Activated T-helper 2 cell treated with anti-CD3 and anti-CD28 coated beads, Interferon-gamma antibody, Interleukin-2, Interleukin-4, amounts not matched to agents 10 μg/mL and 5 μg/mL and 100 μg/mL, durations not matched to agents 14 hours and 24 hours and 36 hours (primary cell): ENCODE results near the gene HACE1. TPM values are rescaled to one million over a fixed set of nuclear protein-coding genes. Genes with fewer than 3 reads are reported as not detected.
A peak's percentile ranks its signal among the peaks of the same experiment; 100 is the strongest.
"Not testable (repeated sequence)": the region's sequence is repeated elsewhere in the genome, so short reads cannot be mapped to it uniquely, and the experiment has no call there.

Experiments used
- DNase-seq: peaks from one replicate; pipeline ENCODE4 v3.0.0; 2021; ENCODE audit warnings: low spot score
- H3K27ac Mint-ChIP-seq: one replicate; pipeline ENCODE4 v1.8.0; 2021; ENCODE audit warnings: mixed read lengths
- H3K27me3 Mint-ChIP-seq: one replicate; pipeline ENCODE4 v1.8.0; 2021; ENCODE audit warnings: low read depth, mixed read lengths
- H3K36me3 Mint-ChIP-seq: one replicate; pipeline ENCODE4 v1.8.0; 2021; ENCODE audit warnings: low read depth, mixed read lengths
- H3K4me1 Mint-ChIP-seq: one replicate; pipeline ENCODE4 v1.8.0; 2021; ENCODE audit warnings: low read depth, mixed read lengths
- H3K4me3 Mint-ChIP-seq: one replicate; pipeline ENCODE4 v1.8.0; 2021; ENCODE audit warnings: low read depth, mild to moderate bottlenecking, moderate library complexity, mixed read lengths
- H3K9me3 Mint-ChIP-seq: one replicate; pipeline ENCODE4 v1.8.0; 2021; ENCODE audit warnings: mixed read lengths
- intact Hi-C: fragments of 100-400 bp; cut with micrococcal nuclease; formaldehyde crosslinking; loops from one replicate; pipeline ENCODE4 v1.15.1; 2023
- total RNA-seq: library from RNA; stranded (reverse); gene quantifications from 2 replicates; pipeline ENCODE4 v1.2.3, GENCODE V29; 2022

HACE1 gene
- total RNA-seq, 1 donor from 2014 or later, result 19.0 TPM

GRCh38 chr6:104862456-104862855, 2.7 kb upstream of the HACE1 start:
- peaks cover 5% of the 10 kb centered on the region for H3K36me3 Mint-ChIP-seq
- no peak overlapping the region for H3K4me3 Mint-ChIP-seq
- H3K27me3 Mint-ChIP-seq, result peaks cover 9% of the 10 kb centered on the region
- peaks cover 20% of the 10 kb centered on the region for H3K4me1 Mint-ChIP-seq
- no peak for DNase-seq
- no peaks in the 10 kb centered on the region for H3K9me3 Mint-ChIP-seq
- intact Hi-C loops, result no loop called here
- no peak overlapping the region for H3K27ac Mint-ChIP-seq

- H3K4me1 Mint-ChIP-seq, result peaks cover 22% of the 10 kb centered on the region
- H3K27me3 Mint-ChIP-seq, result peaks cover 2% of the 10 kb centered on the region
- intact Hi-C loops, result no loop called here
- H3K27ac Mint-ChIP-seq, result no peak overlapping the region
- peaks cover 5% of the 10 kb centered on the region for H3K36me3 Mint-ChIP-seq
- no peaks in the 10 kb centered on the region for H3K9me3 Mint-ChIP-seq
- DNase-seq, result no peak
- peak overlapping the region; percentile 94 for H3K4me3 Mint-ChIP-seq
Observed at GRCh38 chr6:104860221-104860620, 502 bp upstream of the HACE1 start.

GRCh38 chr6:104858642-104859041, 1.1 kb downstream of the HACE1 start:
- intact Hi-C loops, result loop anchor here (1.0 to 5.0 kb wide), 2 partner anchors 69 to 176 kb away; no protein-coding TSS in a partner anchor
- H3K4me3 Mint-ChIP-seq, result peak overlapping the region; percentile 94
- H3K27ac Mint-ChIP-seq, result peak overlapping the region; percentile 40

DNA sequence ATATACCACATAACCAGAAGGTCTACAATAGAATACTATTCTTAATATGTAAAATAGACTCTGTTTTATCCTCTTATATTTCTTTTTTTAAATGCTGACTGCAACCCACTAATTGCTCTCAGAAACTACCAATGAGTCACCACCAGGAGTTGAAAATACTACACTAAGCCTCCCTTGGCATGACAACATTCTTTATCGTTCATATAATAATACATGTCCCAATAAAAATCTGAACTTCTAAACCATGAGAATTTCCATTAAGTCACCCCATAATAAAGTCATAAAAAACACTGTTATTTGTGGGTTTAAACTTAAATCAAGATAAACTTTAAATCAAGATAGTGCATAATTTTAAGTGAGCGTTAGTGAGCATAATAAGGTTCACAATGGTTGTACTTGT, 4.2 kb downstream of the HACE1 start:
- intact Hi-C loops, result loop anchor here (5.0 kb wide), 1 partner anchor 173 kb away; no protein-coding TSS in a partner anchor
- Mint-ChIP-seq H3K27me3 (no peaks in the 10 kb centered on the region), H3K27ac (no peak overlapping the region), H3K36me3 (peaks cover 23% of the 10 kb centered on the region), H3K9me3 (no peaks in the 10 kb centered on the region), H3K4me3 (no peak overlapping the region), H3K4me1 (peaks cover 18% of the 10 kb centered on the region)
- no peak for DNase-seq

More at GRCh38 chr6:104858642-104859041, 1.1 kb downstream of the HACE1 start:
- H3K36me3 Mint-ChIP-seq, result peaks cover 5% of the 10 kb centered on the region
- DNase-seq, result no peak
- H3K27me3 Mint-ChIP-seq, result peaks cover 1% of the 10 kb centered on the region
- peaks cover 22% of the 10 kb centered on the region for H3K4me1 Mint-ChIP-seq
- H3K9me3 Mint-ChIP-seq, result no peaks in the 10 kb centered on the region

DNA sequence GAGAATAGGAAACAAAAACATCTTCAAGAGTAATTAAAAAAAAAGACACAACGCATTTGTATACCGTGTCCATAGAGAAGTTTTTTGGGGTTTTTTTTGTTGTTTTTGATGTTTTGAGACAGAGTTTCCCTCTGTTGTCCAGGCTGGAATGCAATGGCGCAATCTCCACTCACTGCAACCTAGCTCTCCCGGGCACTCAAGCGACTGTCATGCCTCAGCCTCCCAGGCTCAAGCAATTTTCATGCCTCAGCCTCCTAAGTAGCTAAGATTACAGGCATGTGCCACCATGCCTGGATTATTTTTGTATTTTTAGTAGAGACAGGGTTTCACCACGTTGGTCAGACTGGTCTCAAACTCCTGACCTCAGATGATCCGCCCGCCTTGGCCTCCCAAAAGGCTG, 12.0 kb downstream of the HACE1 start:
- H3K27ac Mint-ChIP-seq, H3K4me3 Mint-ChIP-seq, intact Hi-C loops, H3K9me3 Mint-ChIP-seq, DNase-seq, H3K4me1 Mint-ChIP-seq, H3K27me3 Mint-ChIP-seq: not testable (repeated sequence)
- H3K36me3 Mint-ChIP-seq, result peaks cover 40% of the 10 kb centered on the region

DNA sequence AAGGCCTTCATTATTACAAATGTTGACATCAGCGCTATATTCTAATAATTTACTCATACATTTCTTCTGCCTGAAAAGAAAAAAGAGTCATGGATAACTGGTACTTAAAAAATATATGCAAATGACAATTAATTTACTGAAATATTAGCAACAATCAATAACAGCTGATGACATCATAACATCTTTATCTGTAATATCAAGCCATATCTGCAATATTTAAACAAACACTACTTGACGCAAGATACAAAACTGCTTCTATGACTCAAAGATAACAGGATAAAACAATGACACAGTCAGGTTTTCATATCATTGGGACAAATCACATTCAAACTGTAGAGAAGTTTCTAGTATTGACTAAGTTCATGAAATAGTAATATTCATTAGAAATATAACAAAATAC, 16.5 kb downstream of the HACE1 start:
- Mint-ChIP-seq H3K4me3 (no peak overlapping the region), H3K27ac (no peak overlapping the region), H3K36me3 (peaks cover 30% of the 10 kb centered on the region)

DNA sequence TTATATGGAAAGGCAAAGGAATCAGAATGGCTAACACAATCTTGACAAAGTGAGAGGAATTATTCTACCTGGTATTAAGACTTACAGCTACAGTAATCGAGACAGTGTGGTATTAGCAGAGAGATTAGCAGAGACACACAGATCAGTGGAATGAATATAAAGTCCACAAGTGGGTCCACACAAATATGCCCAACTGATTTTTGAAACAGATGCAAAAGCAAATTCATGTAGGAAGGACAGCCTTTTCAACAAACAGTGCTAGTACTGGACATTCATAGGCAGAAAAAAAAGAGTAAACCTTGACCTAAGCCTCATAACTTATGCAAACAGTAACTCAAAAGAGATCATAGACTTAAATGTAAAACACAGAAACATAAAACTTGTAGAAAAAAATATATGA, 22.6 kb downstream of the HACE1 start:
- H3K4me3 Mint-ChIP-seq, result no peak overlapping the region
- no peaks in the 10 kb centered on the region for H3K9me3 Mint-ChIP-seq
- DNase-seq, result no peak
- peaks cover 42% of the 10 kb centered on the region for H3K36me3 Mint-ChIP-seq
- no peaks in the 10 kb centered on the region for H3K4me1 Mint-ChIP-seq
- no peak overlapping the region for H3K27ac Mint-ChIP-seq
- H3K27me3 Mint-ChIP-seq, result no peaks in the 10 kb centered on the region
- intact Hi-C loops, result no loop called here

More for the DNA sequence above, 16.5 kb downstream of the HACE1 start:
- Mint-ChIP-seq H3K9me3 (no peaks in the 10 kb centered on the region), H3K27me3 (no peaks in the 10 kb centered on the region), H3K4me1 (peaks cover 7% of the 10 kb centered on the region)
- no peak for DNase-seq
- intact Hi-C loops, result no loop called here

DNA sequence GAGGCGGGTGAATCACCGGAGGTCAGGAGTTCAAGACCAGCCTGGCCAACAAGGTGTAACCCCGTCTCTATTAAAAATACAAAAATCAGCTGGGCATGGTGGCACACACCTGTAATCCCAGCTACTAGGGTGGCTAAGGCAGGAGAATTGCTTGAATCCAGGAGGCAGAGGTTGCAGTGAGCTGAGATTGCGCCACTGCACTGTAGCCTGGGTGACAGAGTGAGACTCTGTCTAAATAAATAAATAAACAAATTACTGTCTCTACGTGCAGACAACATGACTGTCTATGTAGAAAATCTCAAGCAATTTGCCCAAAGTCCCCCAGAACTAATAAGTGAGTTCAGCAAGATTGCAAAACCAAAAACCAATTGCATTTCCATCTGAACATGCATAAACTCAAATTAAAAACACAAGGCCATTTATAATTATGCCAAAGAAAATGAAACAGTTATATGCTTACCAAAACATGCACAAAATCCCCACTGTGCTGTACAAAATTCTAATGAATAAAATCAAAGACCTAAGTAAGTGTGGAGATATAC, 23.2 kb downstream of the HACE1 start:
- H3K9me3 Mint-ChIP-seq, DNase-seq, H3K4me1 Mint-ChIP-seq, H3K4me3 Mint-ChIP-seq, H3K27me3 Mint-ChIP-seq, intact Hi-C loops, H3K27ac Mint-ChIP-seq: not testable (repeated sequence)
- peaks cover 42% of the 10 kb centered on the region for H3K36me3 Mint-ChIP-seq

DNA sequence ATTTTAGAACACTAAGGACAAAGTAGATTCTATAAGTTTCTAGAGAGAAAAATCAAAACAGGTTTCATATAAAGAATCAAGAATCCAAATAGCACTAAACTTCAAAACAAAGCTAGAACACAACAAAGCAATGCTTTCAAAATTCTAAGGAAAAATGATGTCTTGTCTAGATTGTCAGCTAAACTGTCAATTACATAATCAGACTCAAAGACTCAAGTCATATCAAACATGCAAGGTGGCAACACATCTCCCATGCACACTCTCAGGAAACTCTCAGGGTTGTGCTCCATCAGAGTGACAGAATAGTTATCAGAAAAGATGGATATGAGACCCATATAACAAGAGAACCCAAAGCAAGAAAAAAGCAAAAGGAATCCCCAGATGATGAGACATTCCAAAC, 23.9 kb downstream of the HACE1 start:
- no peaks in the 10 kb centered on the region for H3K4me1 Mint-ChIP-seq
- no peak for DNase-seq
- no peaks in the 10 kb centered on the region for H3K9me3 Mint-ChIP-seq
- no peaks in the 10 kb centered on the region for H3K27me3 Mint-ChIP-seq
- H3K4me3 Mint-ChIP-seq, result no peak overlapping the region
- peaks cover 45% of the 10 kb centered on the region for H3K36me3 Mint-ChIP-seq
- intact Hi-C loops, result no loop called here
- H3K27ac Mint-ChIP-seq, result no peak overlapping the region

- Mint-ChIP-seq H3K4me1 (peaks cover 11% of the 10 kb centered on the region), H3K27ac (no peak overlapping the region), H3K9me3 (no peaks in the 10 kb centered on the region), H3K4me3 (no peak overlapping the region), H3K27me3 (no peaks in the 10 kb centered on the region), H3K36me3 (peaks cover 21% of the 10 kb centered on the region)
- intact Hi-C loops, result no loop called here
- no peak for DNase-seq
Observed at GRCh38 chr6:104829183-104829958, 30.3 kb downstream of the HACE1 start.

GRCh38 chr6:104828478-104828877, 31.2 kb downstream of the HACE1 start:
- intact Hi-C loops, result no loop called here
- no peaks in the 10 kb centered on the region for H3K27me3 Mint-ChIP-seq
- H3K4me3 Mint-ChIP-seq, result no peak overlapping the region
- peaks cover 23% of the 10 kb centered on the region for H3K36me3 Mint-ChIP-seq
- peaks cover 11% of the 10 kb centered on the region for H3K4me1 Mint-ChIP-seq
- DNase-seq, result no peak
- no peak overlapping the region for H3K27ac Mint-ChIP-seq
- no peaks in the 10 kb centered on the region for H3K9me3 Mint-ChIP-seq

DNA sequence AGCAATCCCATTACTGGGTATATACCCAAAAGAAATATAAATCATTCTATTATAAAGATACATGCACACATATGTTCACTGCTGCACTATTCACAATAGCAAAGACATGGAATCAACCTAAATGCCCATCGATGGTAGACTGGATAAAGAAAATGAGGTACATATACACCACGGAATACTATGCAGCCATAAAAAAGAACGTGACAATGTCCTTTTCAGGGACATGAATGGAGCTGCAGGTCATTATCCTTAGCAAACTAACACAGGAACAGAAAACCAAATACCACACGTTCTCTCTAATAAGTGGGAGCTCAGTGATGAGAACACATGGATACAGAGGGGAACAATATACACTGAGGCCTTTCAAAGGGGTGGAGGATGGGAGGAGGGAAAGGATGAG, 38.9 kb downstream of the HACE1 start:
- H3K4me3 Mint-ChIP-seq, H3K9me3 Mint-ChIP-seq, H3K4me1 Mint-ChIP-seq, H3K27me3 Mint-ChIP-seq, intact Hi-C loops, DNase-seq, H3K27ac Mint-ChIP-seq: not testable (repeated sequence)
- peaks cover 50% of the 10 kb centered on the region for H3K36me3 Mint-ChIP-seq

DNA sequence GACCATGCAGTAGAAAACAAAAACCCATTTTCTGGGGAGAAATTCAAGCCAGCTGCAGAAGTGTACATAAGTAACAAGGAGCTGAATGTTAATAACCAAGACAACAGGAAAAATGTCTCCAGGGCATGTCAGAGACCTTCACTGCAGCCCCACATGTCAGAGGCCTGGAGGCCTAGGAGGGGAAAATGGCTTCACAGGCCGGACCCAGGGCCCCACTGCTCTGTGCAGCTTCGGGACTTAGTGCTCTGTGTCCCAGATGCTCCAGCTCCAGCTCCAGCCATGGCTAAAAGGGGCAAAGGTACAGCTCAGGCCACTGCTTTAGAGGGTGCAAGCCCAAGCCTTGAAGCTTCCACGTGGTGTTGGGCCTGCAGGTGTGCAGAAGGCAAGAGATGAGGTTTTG, 43.6 kb downstream of the HACE1 start:
- Mint-ChIP-seq H3K27me3 (no peaks in the 10 kb centered on the region), H3K4me3 (no peak overlapping the region), H3K9me3 (peaks cover 13% of the 10 kb centered on the region), H3K4me1 (peaks cover 7% of the 10 kb centered on the region), H3K27ac (no peak overlapping the region), H3K36me3 (peaks cover 51% of the 10 kb centered on the region)
- no peak for DNase-seq
- intact Hi-C loops, result no loop called here
